ENCODE measurements around the gene FSTL4.
"Not testable (repeated sequence)": the region's sequence is repeated elsewhere in the genome, so short reads cannot be mapped to it uniquely, and the experiment has no call there.

Gene FSTL4

DNA sequence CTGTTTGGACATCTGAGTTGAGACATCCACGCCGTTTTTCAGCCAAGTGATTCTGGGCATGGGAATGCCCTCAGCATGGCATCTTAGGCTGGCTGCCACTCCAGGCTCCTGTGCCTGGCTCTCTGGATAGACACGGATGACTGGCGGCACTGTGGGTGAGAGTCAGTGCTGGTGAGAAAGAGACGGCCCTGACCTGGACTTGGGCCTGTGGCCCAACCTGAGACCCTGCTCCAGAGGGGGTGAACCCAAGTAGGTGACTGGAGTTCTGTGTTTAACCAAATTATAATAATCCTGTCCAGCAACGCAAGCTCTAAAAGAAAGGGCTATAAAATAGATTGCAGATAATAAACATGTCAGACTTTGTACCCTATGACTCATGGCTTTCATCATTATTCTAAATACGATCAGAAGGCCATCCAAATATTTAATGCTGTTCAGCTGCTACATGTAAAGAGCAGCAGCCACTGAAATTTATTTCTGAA, 386.6 kb downstream of the FSTL4 start:
- no peak for DNase-seq (ENCODE audit: low read depth in 2 of 2)

DNA sequence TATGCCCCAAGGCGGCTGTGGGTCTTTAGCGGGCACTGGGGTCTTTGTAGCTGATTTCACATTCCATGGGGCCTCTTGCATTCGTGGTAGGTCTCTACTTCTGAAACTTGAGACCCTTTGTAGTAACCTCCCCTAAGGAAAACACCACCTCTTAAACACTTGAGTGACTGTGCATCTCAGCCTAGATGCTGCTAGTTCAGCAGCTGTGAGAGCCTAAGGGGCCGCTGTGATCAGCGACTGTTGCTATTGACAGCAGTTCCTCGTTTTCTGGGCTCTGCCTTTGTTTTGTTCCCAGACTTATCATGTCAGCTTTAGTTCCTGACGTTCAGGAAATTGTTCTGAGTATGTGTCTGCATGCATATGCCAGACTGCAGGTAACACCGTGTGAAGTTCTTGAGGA, 389.4 kb downstream of the FSTL4 start:
- DNase-seq (ENCODE audit: low read depth in 2 of 2), result no peak

DNA sequence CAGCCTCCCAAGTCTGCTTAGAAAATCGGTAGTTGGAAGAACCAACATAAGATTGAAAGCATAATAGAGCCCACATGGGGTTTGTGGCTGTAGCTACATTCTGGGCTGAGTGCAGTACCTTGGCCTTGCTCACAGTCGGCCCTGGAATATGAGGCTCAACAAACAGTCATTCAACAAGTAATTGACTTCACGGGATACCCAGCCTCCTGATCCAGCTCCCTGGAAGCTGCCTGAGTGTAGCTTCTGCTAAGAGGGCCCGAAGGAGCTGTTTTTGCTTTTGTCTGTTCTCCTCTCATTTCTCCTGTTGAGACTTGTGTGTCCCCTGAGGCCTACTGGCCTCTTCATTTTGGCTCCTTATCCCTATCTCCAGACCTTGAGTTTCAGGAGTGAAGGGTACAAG, 389.8 kb downstream of the FSTL4 start:
- DNase-seq (ENCODE audit: low read depth in 2 of 2), result no peak

DNA sequence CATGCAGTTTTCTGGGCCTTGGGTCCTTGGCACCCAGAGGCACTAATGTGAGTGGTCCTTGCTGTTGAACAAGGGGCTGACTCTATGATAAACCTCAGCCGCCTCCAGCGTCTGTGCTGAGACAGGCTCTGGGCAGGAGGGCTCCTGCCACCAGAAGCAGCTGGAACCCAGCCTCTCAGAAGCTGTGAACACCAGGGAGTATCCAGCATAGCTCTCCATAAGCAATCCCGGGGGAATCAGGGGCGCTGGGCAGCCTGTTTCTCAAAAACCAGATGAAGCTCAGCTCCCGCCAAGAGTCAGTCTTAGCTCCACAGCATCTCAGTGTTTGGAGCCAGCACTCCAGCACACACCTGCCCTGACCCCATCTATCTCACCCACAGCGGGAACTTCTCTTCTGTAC, 390.3 kb downstream of the FSTL4 start:
- no peak for DNase-seq (ENCODE audit: low read depth in 2 of 2)

DNA sequence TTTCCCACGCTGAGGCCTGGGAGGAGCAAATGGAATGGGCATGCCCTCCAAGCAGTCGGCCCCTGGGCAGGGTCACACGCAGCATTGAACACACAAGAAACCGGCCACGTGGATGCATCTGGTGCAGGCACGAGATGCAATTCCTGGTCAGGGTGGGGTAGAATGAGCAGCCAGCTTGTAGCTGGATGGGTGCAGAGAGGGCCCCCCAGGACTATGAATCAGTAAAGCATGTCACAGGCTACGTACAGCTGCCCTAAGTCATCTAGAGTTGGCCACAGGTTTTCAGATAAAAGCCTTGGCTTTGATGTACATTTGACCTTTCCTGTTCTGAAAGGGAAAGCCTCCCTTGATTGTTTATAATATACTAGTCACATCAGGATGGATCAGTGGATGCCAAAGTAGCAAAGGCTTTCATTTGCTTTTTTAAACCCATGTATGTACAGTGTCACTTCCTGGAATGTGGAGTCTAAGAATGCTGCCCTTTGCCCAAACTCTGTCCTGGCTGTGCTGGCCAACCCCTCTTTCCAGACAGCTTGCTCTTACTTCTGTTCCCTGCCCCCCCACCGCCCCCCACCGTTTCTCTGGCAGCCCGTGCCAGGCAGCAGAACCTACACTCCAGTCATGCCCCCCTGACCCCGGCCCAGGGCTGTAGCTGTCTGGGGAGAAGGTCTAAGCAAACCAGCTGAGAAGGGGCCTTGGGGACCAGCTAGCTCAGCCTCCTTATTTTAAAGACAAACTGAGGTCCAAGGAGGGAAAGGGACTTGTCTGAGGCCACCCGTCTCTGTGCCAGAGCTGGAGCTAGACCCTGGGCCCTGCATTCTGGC, 391.3 kb downstream of the FSTL4 start:
- no peak for DNase-seq (ENCODE audit: low read depth in 2 of 2)

DNA sequence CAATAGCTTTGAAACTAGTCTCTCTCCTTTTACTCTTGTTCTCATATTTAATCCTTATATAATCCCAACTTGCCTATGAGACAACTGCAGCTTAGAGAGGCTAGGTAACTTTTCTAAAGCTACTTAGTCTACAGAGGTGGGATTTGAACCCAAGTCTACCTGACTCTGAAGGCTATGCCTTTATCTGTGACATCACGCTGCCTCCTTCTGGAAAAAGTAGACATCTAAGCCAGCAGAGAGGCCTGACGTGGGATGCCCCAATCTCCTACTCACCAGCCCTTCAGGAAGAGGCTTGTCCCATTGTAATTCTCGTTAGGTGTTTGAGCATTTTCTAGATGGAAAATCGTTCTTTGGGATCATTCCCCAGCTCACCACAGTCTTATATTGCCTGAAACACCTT, 393.0 kb downstream of the FSTL4 start:
- DNase-seq (ENCODE audit: low read depth in 2 of 2), result no peak

DNA sequence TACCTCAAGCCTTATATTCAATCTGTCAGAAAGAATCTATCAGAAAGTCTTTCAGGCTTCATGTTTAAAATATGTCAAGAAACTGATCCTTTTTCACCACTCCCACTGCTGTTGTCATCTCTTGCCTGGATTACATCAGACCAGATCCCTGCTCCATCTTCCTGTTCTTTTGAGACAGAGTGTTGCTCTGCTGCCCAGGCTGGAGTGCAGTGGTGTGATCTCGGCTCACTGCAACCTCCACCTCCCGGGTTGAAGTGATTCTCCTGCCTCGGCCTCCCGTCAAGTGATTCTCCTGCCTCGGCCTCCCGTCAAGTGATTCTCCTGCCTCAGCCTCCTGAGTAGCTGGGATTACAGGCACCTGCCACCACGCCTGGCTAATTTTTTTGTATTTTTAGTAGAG, 396.2 kb downstream of the FSTL4 start:
- DNase-seq (ENCODE audit: low read depth in 2 of 2), result not testable (repeated sequence)

DNA sequence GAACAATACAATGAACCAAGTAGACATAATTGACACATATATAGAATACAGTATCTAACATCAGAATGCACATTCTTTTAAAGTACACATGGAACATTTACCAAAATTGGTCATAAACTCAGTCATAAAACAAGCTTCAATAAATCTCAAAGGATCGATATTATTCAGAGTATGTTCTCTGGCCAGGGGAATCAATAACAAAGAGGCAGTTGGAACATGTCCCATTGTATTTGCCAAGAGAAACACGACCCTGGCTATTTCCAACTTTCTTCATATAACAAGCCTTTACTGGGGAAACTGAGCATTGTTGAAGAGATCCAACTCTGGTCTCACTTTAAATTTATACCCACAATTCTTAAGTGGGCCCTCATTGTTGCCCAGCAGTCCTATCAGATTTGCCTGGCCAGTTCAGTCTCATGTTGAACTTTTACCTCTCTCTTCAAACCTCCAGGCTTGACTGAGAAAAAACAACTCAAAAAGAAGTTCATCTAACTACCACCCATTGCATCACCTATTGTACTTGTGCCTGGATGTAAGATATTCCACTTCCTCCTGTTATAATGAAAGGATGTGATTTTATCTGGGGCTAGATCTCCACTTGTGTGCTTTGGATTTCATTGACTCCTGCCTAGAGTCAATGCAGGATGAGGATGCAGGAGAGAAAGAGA, 398.1 kb downstream of the FSTL4 start:
- no peak for DNase-seq (ENCODE audit: low read depth in 2 of 2)

DNA sequence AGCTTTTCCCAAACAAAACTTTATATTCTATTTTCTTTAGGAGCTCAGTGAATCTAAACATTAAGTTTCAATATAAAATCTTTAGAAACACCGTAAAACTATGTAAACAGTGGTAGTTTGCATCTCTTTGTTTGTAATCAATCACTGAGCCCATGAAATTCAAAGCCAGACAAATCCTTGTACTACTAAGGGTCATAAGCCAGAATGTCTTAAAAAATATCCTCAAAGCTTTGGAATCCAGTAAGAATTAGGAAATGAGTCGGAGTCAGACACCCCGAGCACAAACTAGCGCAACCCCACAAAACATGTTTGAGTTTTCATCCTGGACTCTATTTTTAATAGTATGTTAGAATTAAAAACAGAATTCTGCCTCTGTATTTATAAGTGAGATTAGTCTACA, 406.7 kb downstream of the FSTL4 start:
- DNase-seq (ENCODE audit: low read depth in 2 of 2), result no peak

DNA sequence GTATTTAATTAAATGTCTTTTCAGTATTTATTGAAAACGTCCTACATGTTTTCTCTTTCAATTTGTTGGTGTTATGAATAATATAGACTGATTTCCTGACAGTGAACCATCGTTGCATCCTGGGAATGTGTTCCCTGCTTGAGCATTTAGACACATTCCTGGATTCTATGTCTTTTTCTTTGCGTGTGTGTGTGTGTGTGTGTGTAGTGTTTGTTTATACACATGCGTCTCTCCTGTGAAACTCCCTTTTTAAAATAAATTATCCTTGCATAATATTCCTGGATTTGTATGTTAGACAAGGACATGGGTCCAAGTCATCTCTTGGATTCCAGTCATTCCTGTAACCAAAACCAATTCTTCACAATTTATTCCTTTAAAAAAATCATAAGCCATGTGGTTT, 407.1 kb downstream of the FSTL4 start:
- no peak for DNase-seq (ENCODE audit: low read depth in 2 of 2)

DNA sequence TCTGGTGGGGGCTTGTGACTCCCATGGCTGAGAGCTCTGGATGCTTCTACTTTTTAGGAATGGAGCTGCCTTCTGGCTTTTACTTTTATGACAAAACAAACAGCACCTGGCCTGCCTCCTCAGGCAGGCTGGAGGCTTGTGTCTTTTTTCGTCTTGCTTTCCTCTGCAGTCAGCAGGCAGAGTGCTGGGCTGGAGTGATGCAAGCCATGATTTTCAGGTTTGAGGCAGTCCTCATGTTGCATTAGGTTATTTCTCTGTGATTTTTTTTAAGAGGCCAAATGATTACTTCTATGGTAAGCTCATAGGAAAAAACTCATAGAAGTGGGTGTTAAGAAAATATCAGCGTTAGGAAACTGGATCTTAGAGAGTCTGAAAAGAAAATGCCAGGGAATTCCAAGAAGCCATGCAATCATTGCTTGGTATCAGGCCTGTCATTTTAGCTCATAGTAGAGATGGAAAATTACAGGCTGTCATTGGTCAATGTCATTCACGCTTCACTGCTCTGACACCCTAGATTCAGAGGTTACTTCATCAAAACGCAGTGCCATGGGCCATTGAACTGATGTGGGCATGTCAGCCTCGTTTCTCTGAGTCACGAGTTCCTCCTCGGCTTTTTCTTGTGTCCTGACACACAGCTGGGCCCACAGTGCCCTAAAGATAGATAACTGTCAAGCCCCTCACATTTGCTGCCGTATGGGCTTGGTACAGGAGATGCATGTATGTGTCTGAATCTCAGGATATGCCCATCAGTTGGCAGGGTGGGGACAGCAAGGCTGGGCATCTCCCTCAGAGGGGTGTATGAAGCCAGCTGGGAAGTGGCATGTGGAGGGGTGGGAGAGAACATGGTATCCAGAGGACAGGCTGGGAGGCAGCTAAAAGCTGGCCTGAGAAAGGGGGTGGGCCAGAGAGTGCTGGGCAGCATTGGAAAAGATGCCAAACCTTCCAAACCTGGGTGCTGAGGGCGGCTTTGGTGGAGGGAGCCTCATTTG, 408.7 kb downstream of the FSTL4 start:
- no peak for DNase-seq (ENCODE audit: low read depth in 2 of 2)

DNA sequence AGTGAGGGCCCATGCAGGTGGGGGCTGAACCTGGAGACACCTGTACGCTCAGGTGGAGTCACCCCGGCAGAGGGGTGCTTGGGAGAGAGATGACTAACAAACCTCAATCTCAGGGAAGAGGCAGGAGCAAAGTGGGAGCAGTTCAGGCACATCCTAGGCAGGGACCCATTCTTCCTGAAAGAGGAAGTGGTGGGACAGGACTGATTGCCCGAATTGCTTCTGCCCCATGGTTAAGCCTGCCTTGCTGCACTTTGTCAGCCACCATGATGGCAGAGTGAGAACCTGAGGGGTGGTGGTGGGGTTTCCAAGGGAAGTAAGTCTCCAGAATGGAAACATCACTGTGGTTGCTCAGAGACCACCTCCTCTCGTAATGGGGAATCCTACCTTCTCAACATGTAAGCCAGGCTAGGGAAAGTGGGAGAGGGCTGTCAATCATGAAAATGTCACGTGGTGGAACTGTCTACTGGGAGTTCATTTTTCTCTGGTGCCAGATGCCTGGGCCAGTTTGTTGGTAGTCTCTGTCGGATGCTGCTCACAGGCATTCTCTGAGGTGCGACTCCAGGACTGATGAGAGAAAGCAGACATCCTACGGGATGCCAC, 410.2 kb downstream of the FSTL4 start:
- DNase-seq (ENCODE audit: low read depth in 2 of 2), result no peak

DNA sequence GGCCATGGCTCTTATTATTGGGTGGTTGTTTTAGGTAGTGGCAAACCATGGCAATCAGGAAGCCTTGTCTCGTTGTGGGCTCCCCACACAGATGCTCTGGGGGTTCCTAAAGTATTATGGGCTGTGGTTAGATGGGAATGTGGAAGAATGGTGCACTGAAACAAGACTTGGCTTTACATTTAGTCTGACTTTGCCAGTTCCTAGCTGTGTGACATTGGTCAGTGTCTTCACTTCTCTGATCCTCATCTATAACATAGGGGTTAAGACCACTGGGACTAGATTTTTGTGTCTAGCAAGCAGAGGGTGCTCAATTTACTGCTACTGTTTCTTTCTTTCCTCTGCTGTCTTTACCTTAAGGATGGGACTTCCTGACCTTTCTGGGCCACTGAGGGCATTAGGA, 411.0 kb downstream of the FSTL4 start:
- DNase-seq (ENCODE audit: low read depth in 2 of 2), result no peak

DNA sequence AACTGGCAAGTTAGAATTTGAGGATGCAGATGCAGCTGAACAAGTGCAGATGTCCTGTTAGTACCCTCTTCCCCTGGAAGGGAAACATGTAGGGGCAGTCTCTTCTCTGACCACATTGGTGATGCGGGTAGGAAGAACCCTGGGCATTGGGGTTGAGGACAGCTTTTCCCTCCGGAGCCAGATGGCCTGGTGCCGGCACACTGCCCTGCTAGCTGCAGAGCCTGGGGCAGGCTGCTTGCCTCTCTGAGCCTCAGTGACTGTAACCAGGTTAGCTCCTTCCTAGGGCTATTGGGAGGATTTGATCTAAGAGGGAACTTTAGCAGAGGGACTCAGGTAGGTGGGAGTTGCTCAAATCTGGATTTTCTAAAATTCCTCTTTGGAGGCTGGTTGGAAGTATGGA, 412.1 kb downstream of the FSTL4 start:
- DNase-seq (ENCODE audit: low read depth in 2 of 2), result no peak

DNA sequence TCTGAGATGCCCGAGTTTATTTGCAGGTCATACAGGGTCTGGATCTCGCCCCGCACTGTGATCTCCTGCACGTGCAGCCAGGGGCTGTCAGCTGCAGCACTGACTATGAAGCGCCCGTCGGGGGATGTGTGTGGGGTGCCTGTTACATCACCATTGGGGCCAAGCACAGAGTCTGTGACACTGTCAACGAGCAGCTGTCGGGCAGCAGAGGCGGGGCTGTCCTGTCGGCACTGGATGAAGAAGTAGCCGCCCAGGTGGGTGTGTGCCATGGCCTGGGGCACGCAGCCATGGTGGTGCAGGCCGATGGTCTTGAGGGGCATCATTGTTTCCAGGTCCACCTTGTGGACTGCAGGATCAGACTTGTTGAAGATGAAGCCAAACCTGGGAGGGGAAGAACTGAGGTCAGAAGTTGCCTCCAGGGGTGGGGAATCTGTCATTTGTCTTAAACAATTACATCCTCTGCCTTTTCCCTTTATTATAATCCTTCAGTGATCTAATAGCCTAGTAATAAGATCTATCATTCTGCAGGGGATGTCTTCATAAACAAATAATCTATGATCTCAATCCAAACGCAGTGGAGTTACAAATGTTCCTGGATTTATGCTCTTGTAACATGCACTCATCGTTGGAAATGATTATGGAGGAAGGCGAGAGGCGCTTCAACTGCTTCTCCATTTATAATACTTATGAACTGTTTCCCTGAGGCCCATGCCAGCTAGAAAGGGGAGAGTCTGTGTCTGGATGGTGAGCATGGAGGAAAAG, 412.7 kb downstream of the FSTL4 start:
- no peak for DNase-seq (ENCODE audit: low read depth in 2 of 2)

DNA sequence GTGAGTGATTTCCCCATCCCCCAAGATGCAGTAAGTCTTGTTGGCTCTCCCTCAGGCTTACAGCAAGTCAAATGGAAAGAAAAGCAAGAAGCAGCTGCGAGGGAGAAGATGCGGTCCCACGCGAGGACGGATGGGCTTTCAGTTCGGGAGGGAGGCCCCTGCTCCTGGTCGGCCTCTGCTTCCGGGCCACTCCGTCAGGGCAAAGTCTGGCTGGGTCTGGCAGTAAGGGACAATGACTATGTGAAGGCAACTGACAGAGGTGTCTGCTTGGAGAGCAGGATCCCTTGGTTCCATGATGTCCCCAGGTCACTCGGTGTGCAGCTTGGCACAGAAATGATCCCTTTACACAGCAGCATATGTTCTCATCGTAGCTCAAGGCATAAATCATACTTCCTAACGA, 413.8 kb downstream of the FSTL4 start:
- no peak for DNase-seq (ENCODE audit: low read depth in 2 of 2)

DNA sequence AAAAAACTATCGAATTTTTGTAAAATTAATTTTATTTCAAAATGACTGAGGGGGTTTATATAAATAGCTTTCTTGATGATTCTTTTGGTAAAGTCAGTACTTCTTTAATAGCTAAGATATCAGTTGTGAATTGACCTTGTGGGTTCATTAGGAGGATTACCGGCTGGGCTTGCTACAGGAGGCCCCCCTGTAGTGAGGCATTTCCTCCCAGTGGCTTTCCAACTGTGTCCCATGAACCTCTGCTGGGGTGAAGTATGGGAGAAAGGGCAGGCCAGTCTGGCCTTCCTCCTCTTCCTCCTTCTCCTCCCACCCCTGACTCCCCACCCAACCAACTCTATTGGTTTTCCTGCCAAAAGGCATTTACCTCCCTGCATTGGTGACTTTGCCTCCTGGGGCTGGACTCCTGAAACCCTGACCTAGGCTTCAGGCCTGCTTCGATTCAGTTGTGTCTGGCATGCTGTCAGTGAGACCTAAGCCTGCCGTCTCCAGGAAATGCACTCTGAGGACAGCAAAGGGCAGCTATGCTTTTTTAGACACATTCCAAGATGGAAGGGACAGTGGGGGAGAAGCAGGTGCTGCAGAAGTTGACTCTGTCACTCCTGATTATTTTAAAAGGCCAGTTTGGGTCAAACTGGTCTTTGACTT, 415.8 kb downstream of the FSTL4 start:
- no peak for DNase-seq (ENCODE audit: low read depth in 2 of 2)

DNA sequence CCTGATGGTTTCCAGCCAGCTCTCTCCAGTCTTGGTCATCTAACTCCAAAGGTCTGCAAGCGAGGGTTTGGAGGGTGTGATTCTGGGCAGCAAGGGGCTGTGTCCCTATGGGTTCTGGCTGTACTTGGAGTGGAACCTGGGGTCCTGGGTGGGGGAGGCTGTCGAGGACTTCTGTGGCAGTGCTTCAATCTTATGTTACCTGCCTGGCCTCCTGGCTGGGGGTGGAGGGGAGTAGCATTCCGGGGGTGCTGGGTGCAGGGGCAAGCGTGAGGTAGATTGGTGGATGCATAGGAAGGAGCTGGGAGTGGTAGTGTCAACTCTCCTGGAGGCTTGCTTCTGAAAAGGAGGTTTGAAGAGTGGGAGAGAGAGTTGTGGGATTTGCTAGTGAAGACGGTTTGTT, 417.1 kb downstream of the FSTL4 start:
- no peak for DNase-seq (ENCODE audit: low read depth in 2 of 2)

DNA sequence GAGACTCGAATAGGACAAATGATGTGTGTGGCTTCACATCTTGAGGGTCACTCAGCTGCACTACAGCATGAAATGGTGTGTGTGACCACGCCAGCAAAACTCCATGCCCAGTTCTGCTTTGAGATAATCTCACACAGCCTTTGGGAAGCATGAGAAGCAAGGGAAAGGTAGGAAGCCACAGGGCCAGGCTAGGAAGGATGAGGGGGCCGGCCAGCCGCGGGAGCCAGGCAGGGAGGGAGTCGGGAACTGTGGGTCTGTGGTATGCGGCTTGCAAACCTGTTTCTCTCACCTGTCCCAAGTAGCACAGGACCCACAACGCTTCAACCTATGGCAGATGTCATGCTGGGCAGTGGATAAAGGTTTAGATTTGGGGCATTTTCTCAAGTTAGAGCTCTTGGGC, 418.5 kb downstream of the FSTL4 start:
- DNase-seq (ENCODE audit: low read depth in 2 of 2), result no peak

DNA sequence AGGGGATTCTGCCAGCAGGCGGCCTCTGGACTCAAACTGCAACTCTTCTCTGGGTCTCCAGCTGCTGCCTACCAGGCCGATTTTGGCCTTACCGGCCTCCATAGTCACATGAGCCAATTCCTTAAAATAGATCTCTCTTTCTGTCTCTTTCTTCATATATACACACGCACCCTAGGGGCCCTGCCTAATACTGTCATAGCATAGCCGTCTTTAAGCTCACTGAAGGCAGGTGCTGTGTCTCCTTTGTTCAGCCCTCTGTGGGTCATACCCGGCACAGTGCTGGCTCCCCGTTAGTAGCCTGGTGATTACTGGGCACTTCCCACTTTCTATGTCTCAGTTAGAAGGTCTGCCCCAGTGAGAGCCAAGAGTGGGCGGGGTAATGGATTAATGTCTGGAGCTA, 419.6 kb downstream of the FSTL4 start:
- no peak for DNase-seq (ENCODE audit: low read depth in 2 of 2)

DNA sequence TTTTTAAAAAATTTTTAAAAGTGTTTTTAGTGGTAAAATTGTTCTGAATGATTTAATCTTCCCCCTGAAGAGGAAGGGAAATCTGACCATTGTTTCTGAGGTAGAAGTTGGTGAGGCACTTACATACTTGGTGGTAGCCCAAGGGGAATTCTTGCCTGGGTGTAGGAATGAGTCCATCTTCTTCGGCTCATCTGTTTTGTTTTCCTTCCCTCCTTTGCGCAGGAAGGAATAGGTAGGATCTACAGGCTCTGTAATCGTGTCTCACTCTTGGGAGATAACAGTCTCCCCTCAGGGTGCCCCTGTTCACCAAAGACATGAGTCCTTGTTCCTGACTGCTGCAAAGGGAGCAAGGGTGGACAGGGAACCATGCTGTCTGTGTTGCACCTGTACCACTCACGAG, 422.5 kb downstream of the FSTL4 start:
- no peak for DNase-seq (ENCODE audit: low read depth in 2 of 2)
